Measurements from ENCODE around the gene PPP2R1A.

GRCh38 chr19:52211203-52211602, 21.4 kb downstream of the PPP2R1A start:
- TF ChIP-seq CTCF (IDR thresholded peaks at IDR 0.05) (no peak), POLR2A (IDR thresholded peaks at IDR 0.05) (no peak)
